Caki2 (cell line): ENCODE measurements around the gene ABCG4. TPM values are rescaled to one million over a fixed set of nuclear protein-coding genes. Genes with fewer than 3 reads are reported as not detected.
"Not testable (repeated sequence)": the region's sequence is repeated elsewhere in the genome, so short reads cannot be mapped to it uniquely, and the experiment has no call there.

Experiments
- DNase-seq: peaks from one replicate; pipeline ENCODE4 v3.0.0-alpha.2; 2015; ENCODE audit warnings: low read depth
- in situ Hi-C: cut with HindIII; loops from 2 replicates; pipeline ENCODE4 v1.10.0; 2016; ENCODE audit warnings: low sequenced_read_pairs, low pct_unique_long_range_greater_than_20kb, mixed read lengths
- total RNA-seq: library from RNA; depleted of rRNA; stranded (reverse); fragments of >200 nt; shearing (Covaris generic); gene quantifications from 2 replicates; pipeline ENCODE4 v1.2.3, GENCODE V29; 2014; ENCODE audit warnings: low replicate concordance

The ABCG4 gene
- total RNA-seq, 1 experiment from 2014 or later = not detected

GRCh38 chr11:119144825-119145486, 3.9 kb upstream of the ABCG4 start:
- in situ Hi-C loops = no loop called here
- DNase-seq = peak; percentile 56

- DNase-seq = no peak
Observed at GRCh38 chr11:119145551-119145950, 3.3 kb upstream of the ABCG4 start.

DNA sequence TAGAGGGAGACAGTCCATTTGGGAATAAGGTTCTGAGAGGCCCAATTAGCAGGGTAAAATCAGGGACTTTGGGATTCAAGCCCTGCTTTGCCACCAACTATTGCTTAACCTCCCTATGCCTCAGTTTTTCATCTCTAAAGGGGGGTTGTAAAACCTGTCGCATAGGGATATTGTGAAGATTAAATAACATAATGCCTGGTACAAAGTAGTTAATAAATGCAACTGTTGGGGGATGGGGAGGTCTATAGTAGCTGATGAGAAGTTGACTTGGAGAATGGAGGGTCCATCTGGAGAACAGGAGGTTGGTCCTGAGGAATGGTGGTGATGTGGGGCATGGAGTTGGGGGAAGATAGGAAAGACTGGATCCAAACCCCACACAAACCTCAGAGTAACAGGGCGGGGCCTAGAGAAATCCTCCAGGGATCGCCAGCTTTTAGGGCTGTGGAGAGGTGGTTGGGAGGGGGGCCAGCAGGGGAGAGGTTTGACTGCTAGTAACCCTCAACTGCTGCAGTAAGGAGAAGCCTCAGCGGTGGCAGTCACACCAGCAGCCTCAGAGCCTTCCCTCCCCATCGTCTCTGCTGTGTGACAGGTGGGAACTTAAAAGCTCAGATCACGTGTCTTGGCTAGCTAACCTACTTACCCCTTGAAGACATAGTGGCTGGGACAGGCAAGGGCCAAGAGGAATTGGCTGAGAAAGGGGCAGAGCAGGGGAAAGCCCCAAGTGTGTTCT, 1.1 kb upstream of the ABCG4 start:
- in situ Hi-C loops = no loop called here
- DNase-seq = no peak

More at GRCh38 chr11:119145551-119145950, 3.3 kb upstream of the ABCG4 start:
- in situ Hi-C loops = no loop called here

DNA sequence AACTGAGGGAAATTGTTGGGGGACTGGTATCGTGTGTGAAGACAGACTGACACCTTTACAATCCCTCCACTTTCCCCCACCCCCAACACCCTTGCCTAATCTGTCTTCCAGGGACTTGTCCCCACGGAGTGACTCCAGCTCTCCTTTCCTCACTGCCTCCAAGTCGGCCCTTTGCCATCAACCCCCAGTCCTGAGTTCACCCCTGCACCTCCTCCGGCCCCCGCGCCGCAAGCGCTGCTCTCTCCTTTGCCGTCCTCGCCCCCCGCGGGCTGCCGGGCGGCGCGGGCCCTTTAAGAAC, 183 bp upstream of the ABCG4 start:
- DNase-seq = no peak
- in situ Hi-C loops = no loop called here

DNA sequence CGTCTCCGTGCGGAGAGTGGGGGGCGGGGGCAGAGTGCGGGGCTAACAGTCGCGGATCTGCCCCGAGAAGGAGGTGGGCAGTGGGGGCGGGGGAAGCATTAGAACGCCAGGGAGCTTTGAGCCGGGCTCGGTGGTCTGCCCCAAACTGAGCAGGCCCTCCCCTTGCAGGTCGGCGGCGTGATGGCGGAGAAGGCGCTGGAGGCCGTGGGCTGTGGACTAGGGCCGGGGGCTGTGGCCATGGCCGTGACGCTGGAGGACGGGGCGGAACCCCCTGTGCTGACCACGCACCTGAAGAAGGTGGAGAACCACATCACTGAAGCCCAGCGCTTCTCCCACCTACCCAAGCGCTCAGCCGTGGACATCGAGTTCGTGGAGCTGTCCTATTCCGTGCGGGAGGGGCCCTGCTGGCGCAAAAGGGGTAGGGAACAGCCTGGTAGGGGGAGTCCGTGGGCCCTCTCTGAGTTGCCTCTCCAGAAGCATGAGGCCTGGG, 979 bp downstream of the ABCG4 start:
- in situ Hi-C loops = no loop called here
- no peak for DNase-seq

GRCh38 chr11:119152043-119152442, 3.2 kb downstream of the ABCG4 start:
- in situ Hi-C loops = no loop called here
- no peak for DNase-seq

DNA sequence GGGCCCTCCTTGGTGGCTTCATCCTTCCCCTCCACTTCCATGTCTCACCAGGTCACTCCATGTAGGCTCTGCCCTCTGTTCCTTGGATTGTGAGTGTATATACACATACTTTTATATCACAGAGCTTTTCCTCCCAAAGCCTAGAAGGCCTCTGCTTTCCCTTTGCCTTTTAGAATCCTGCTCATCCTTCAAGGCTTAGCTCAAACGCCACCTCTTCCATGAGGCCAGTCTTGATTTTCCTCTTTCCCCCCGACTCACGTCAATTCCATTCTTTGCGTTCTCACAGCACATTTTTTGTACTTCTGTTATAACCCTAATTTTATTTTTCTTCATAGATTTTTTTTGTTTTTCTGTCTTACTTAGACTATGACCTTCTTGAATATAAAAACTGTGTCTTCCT, 3.8 kb downstream of the ABCG4 start:
- in situ Hi-C loops = no loop called here
- DNase-seq = no peak

DNA sequence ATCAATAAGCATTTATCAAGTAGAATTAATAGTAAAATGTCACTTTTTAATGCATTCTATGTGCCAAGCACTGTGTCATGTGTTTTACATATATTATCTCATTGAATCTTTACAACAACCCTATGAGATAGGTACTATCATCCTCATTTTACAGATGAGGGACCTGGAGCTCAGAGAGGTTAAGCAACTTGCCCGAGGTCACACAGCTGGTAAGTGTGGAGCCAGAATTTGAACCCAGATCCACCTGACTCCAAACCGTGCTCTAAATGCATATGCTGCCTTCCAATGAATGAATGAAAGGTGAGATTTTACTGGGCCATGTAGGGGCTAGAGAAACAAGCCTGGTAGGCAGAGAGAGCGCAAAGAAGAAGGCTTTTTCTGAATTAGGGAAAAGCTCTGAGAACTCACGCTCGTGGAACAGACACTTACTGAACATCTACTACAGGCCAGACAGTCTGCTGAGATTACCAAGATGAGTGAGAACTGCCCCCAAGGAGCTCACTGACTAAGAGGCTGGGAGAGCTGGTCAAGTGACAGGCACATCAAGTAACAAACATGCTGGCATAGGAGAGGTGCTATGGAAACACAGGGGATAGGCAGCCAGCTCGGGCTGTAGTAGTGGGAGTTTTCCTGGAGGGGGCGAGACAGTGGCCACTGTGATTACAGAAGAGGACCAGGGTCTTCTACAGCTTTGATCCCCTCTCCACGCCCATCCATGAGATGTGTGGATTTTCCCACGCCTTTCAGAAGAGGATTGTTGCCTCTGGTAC, 4.4 kb downstream of the ABCG4 start:
- no peak for DNase-seq
- in situ Hi-C loops = no loop called here

GRCh38 chr11:119154178-119154577, 5.3 kb downstream of the ABCG4 start:
- DNase-seq = no peak
- in situ Hi-C loops = no loop called here

DNA sequence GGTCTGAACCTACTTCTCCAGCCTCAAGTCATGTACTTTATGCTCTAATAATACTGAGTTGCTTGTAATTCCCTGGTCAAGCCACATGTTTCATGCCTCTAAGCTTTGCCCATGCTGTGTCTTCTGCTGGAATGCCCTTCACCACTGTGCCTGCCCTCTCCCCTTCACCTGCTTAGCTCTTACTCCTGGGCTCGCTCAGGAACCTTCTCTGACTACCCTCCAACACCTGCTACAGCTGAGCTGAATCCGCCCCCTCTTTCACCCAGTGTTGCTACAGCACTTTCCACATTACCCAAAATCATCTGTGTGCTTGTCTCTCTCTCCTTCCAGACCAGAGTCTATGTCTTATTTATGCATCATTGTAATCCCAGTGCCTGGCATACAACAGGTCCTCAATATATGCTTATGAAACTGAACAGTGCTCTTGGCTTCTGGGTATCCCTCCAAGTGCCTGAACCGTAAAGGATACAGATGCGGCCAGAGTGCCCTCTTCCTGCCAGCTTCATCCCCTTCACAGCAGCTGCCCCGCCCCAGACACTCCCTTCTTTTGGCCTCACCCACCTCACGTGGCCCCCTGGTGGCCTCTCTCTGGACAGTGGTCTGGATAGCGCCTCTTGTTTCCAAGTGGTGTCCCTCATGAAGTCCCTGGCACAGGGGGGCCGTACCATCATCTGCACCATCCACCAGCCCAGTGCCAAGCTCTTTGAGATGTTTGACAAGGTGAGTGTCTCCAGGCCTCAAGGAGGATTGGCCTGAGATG, 7.1 kb downstream of the ABCG4 start:
- no peak for DNase-seq
- in situ Hi-C loops = no loop called here

GRCh38 chr11:119156496-119156895, 7.6 kb downstream of the ABCG4 start:
- in situ Hi-C loops = no loop called here
- DNase-seq = no peak

GRCh38 chr11:119157063-119157462, 8.2 kb downstream of the ABCG4 start:
- in situ Hi-C loops = no loop called here
- no peak for DNase-seq

- in situ Hi-C loops = no loop called here
- DNase-seq = no peak
Observed at GRCh38 chr11:119158467-119158866, 9.6 kb downstream of the ABCG4 start.

DNA sequence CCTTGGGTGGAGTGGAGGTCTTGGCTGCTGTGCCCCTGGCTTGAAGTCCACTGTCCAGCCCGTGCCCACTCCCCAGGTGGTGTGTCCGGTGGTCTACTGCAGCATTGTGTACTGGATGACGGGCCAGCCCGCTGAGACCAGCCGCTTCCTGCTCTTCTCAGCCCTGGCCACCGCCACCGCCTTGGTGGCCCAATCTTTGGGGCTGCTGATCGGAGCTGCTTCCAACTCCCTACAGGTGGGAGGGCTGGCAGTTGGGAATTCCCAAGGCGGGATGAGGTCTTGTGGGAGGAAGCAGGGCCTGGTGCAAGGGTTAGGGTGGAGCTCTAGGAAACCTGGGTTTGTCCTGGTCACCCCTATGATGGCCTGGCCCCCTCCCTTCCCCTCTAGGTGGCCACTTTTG, 11.3 kb downstream of the ABCG4 start:
- no peak for DNase-seq
- in situ Hi-C loops = no loop called here

GRCh38 chr11:119161871-119162270, 13.0 kb downstream of the ABCG4 start:
- in situ Hi-C loops = no loop called here
- DNase-seq = no peak

- in situ Hi-C loops = no loop called here
- DNase-seq = peak; percentile 86
Observed at GRCh38 chr11:119166368-119167076, 17.7 kb downstream of the ABCG4 start.

GRCh38 chr11:119167077-119167458, 18.2 kb downstream of the ABCG4 start:
- in situ Hi-C loops = not testable (repeated sequence)
- peak; percentile 42 for DNase-seq

- peak; percentile 58 for DNase-seq
- in situ Hi-C loops = no loop called here
Observed at GRCh38 chr11:119167933-119168332, 19.1 kb downstream of the ABCG4 start.
